GM21723 (cell line): ENCODE data around the gene MIAT.

Experiments used
- ATAC-seq: cut with Tn5 transposase; IDR thresholded peaks from one replicate; pipeline ENCODE4 v1.9.1; 2021; ENCODE audit warnings: mild to moderate bottlenecking, moderate library complexity; ENCODE audit not compliant: unreplicated experiment

MIAT gene

GRCh38 chr22:26631282-26631681 lies 26.1 kb upstream of the MIAT start:
- no peak for ATAC-seq

GRCh38 chr22:26632422-26633155 lies 24.8 kb upstream of the MIAT start:
- no peak for ATAC-seq

DNA sequence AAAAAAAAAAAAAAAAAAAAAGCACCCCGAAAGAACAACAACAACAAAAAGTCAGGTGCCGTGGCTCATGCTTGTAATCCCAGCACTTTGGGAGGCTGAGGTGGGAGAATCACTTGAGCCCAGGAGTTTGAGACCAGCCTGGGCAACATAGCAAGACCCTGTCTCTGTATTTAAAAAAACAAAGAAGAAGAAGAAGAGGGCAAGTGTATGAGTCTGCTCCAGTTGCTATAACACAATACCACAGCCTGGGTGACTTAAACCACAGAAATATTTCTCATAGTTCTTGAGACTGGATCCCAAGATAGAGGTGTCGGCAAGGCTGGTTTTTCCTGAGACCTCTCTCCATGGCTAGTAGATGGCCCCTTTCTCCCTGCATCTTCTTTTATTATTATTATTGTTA lies 23.2 kb upstream of the MIAT start:
- ATAC-seq, result no peak

- ATAC-seq, result no peak
Observed at GRCh38 chr22:26635117-26635516, 22.3 kb upstream of the MIAT start.

GRCh38 chr22:26636296-26636695 lies 21.1 kb upstream of the MIAT start:
- no peak for ATAC-seq

GRCh38 chr22:26642465-26643417 lies 14.6 kb upstream of the MIAT start:
- ATAC-seq, result no peak

DNA sequence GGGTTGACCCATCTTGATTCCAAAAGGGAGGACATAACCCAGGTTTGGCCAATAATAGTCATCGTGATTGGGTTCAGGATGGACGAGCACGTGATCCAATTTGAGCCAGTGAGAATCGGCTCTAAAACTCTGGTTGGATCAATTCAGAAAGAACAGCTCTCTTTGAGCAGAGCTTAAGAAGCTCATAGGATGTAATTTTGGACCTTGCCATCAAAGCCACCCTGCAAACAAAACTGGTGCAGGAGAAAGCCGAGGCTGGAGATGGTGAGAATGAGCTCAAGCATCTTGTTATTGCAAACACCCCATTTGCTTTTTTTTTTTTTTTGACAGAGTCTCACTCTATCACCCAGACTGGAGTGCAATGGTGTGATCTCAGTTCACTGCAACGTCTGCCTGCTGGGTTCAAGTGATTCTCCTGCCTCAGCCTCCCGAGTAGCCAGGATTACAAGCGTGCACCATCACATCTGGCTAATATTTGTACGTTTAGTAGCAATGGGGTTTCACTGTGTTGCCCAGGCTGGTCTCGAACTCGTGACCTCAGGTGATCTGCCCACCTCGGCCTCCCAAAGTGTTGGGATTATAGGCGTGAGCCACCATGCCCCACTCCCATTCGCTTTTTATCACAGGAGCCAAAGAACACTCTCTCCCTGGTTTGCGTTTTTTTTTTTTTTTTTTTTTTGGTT lies 13.8 kb upstream of the MIAT start:
- no peak for ATAC-seq

GRCh38 chr22:26646158-26646557 lies 11.2 kb upstream of the MIAT start:
- no peak for ATAC-seq

DNA sequence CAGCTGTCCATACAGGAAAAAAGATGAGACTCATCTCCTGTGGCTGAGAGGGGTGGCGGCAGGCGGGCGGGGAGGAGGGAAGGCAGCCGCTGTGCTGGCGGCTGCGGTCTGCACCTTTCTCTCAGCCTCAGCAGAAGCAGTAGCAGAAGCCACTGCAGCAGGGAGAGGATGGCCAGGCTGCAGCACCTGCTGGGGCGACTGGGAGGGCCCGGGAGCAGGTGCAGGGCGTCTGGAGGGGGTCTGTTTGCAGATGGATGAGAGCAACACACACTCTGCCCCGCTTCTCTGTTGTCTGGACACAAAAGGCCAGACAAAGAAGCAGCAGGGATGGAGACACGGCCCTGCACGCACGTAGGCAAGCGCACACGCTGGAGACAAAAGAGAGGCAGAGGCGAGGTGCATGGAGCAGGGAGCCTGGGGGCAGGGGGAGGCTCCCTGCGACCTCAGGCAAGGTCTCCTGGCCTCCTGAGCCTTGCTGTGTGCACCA lies 9.3 kb upstream of the MIAT start:
- ATAC-seq, result no peak

GRCh38 chr22:26648528-26649388 lies 8.6 kb upstream of the MIAT start:
- no peak for ATAC-seq

DNA sequence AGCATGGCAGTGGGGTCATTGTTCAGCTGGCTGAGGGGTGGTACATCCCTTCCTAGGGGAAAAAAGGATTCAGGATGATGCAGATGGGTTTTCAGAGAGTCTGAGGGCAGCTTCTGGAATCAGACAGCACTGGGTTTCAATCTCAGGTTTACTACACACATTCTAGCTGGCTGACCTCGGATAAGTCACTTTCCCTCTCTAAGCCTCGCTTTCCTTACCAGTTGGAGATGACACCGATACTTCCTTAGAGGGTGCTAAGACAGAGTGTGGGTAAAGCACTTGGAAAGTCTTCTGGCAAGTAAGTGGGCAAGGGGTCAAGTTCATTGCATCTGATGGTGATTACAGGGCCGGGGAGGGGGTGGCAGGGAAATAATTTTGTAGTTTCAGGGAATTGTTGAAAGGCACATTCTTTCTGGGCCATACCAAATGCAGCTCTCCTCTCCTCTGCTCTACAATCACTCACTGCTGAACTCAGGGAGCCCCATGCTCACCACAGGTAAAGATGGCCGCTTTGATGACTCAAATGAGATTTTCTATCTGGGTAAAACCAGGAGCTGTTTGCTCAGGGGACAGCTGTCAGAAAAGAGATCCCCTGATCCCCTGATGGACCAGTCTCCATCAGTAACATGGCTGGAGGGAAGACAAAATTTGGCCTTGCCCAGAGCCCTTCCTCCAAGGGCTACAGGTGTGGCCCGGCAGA lies 6.5 kb upstream of the MIAT start:
- ATAC-seq, result no peak

- no peak for ATAC-seq
Observed at GRCh38 chr22:26651815-26652214, 5.6 kb upstream of the MIAT start.

- ATAC-seq, result no peak
Observed at GRCh38 chr22:26658161-26658560, 773 bp downstream of the MIAT start.

GRCh38 chr22:26658671-26659478 lies 1.5 kb downstream of the MIAT start:
- peak; percentile 68 for ATAC-seq

DNA sequence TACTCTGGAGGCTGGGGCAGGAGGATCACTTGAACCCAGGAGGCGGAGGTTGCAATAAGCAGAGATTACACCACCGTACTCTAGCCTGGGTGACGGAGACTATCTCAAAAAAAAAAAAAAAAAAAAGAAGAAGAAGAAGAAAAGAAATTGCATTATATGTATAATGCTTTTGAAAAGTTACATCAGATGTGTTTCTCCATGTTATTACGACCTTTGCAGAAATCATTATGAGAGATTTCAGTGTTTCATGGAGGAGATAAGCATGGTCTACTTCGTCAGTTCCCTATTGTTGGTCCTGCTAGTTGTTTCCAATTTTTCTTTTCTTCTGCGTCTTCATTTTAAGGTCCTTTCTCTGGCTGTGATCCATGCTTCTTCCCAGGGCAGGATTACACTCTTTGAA lies 3.0 kb downstream of the MIAT start:
- ATAC-seq, result no peak

DNA sequence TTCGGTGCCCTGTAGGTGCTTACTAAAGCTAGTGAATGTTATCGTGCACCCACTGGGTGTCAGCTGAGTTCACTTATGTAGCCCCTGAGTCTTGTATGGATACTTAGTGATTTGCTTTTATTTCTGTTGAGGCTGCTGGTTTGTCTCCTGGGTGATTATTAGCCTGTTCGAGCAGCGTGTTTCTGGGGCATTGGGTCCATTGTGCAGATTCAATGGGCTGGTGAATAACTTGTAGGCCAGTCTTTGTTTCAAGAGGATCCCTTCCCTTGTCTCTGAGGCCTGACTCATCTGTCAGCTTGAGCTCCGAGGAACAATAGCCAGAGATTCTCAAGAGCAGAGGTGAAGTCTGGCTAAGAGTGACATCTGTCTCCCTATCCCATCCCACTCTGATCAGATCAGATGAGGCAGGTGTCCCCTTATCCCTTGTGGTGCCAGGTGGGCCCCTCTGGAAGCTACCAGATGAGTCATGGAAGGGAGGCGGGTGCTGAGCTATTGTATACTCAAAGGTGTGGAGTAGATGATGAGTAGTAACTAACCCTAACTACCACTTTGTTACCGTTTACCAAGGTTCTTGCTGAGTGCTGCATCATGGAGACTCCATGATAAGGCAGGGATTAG lies 3.7 kb downstream of the MIAT start:
- no peak for ATAC-seq

GRCh38 chr22:26662160-26662559 lies 4.8 kb downstream of the MIAT start:
- ATAC-seq, result no peak

DNA sequence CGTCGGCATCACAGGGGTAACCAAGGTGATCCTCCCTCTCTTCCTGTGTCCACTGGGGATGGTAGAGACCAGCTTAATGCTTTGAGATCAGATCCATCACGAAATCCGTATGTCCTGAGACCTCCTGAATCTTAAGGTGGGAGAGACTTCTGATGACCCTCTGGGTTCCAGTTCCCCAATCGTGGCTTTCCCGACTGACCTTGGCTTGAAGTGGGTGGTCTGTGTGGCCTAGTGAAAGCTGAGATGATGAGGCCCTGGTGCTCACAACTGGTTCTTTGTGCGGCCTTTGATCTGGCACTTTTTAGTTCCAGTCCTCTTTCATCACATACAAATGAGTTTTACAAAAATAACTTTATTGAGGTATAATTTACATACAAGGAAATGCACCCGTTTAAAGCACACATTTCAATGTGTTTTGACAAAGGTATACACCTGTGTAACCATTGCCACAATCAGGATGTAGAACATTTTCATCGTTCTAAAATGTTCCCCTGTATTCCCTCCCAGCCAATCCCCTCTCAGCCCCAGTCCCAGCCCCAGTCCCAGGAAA lies 6.1 kb downstream of the MIAT start:
- no peak for ATAC-seq
